Measurements from ENCODE around the gene PMF1. TPM values are rescaled to one million over a fixed set of nuclear protein-coding genes. Genes with fewer than 3 reads are reported as not detected.
A peak's percentile ranks its signal among the peaks of the same experiment; 100 is the strongest.
"Not testable (repeated sequence)": the region's sequence is repeated elsewhere in the genome, so short reads cannot be mapped to it uniquely, and the experiment has no call there.

Gene PMF1
- total RNA-seq, 1 donor from 2014 or later: 62.0 TPM

DNA sequence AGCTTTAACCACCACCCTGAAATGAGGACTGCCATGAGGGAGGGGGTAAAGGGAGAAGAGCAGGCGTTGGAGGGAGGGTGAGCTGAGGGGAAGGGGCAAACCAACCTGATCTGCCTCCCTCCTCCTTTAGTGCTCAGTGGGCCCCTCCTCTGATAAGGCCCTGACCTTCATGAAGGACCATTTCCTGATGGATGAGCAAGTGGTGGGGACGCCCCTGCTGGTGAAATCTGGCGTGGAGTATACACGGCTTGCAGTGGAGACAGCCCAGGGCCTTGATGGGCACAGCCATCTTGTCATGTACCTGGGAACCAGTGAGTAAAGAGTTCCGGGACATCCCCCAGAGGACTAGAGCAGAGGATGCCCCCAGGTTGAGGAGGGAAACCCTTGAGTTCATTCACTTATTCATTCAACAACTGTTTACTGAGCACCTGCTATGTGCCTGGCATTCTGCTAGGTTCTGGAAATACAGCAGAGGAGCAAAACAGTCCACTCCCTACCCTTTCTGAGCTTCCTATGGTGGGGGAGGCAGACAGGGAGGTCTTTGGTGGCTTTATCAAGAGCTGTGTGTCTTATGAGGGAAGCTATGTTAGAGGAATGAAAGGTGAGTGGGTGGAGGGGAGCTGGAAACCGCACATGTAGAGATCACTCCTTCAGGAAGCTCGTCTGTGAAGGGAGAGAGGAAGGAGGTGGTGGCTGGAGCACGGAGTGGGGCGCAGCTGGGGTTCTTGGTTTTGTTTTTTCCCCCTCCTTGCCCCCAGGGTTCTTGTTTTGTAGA lies 39.9 kb upstream of the PMF1 start:
- H3K9me3 Mint-ChIP-seq: no peaks in the 10 kb centered on the region
- H3K4me1 Mint-ChIP-seq (ENCODE audit: unreplicated experiment): peaks cover 16% of the 10 kb centered on the region
- no peak for DNase-seq (ENCODE audit: extremely low spot score, unreplicated experiment)
- peaks cover 3% of the 10 kb centered on the region for H3K36me3 Mint-ChIP-seq
- no peaks in the 10 kb centered on the region for H3K27me3 Mint-ChIP-seq
- TF ChIP-seq, protein P1, sequence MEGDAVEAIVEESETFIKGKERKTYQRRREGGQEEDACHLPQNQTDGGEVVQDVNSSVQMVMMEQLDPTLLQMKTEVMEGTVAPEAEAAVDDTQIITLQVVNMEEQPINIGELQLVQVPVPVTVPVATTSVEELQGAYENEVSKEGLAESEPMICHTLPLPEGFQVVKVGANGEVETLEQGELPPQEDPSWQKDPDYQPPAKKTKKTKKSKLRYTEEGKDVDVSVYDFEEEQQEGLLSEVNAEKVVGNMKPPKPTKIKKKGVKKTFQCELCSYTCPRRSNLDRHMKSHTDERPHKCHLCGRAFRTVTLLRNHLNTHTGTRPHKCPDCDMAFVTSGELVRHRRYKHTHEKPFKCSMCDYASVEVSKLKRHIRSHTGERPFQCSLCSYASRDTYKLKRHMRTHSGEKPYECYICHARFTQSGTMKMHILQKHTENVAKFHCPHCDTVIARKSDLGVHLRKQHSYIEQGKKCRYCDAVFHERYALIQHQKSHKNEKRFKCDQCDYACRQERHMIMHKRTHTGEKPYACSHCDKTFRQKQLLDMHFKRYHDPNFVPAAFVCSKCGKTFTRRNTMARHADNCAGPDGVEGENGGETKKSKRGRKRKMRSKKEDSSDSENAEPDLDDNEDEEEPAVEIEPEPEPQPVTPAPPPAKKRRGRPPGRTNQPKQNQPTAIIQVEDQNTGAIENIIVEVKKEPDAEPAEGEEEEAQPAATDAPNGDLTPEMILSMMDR (conservative IDR thresholded peaks at IDR 0.05): no peak
- no peak overlapping the region for H3K27ac Mint-ChIP-seq
- H3K4me3 Mint-ChIP-seq: no peak overlapping the region

DNA sequence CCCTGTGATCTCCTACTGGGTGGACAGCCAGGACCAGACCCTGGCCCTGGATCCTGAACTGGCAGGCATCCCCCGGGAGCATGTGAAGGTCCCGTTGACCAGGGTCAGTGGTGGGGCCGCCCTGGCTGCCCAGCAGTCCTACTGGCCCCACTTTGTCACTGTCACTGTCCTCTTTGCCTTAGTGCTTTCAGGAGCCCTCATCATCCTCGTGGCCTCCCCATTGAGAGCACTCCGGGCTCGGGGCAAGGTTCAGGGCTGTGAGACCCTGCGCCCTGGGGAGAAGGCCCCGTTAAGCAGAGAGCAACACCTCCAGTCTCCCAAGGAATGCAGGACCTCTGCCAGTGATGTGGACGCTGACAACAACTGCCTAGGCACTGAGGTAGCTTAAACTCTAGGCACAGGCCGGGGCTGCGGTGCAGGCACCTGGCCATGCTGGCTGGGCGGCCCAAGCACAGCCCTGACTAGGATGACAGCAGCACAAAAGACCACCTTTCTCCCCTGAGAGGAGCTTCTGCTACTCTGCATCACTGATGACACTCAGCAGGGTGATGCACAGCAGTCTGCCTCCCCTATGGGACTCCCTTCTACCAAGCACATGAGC lies 36.1 kb upstream of the PMF1 start:
- peaks cover 3% of the 10 kb centered on the region for H3K36me3 Mint-ChIP-seq
- H3K27me3 Mint-ChIP-seq: no peaks in the 10 kb centered on the region
- TF ChIP-seq, protein P1 (conservative IDR thresholded peaks at IDR 0.05): no peak
- no peak overlapping the region for H3K27ac Mint-ChIP-seq
- H3K4me1 Mint-ChIP-seq (ENCODE audit: unreplicated experiment): peaks cover 24% of the 10 kb centered on the region
- DNase-seq (ENCODE audit: extremely low spot score, unreplicated experiment): no peak
- H3K9me3 Mint-ChIP-seq: no peaks in the 10 kb centered on the region
- no peak overlapping the region for H3K4me3 Mint-ChIP-seq

DNA sequence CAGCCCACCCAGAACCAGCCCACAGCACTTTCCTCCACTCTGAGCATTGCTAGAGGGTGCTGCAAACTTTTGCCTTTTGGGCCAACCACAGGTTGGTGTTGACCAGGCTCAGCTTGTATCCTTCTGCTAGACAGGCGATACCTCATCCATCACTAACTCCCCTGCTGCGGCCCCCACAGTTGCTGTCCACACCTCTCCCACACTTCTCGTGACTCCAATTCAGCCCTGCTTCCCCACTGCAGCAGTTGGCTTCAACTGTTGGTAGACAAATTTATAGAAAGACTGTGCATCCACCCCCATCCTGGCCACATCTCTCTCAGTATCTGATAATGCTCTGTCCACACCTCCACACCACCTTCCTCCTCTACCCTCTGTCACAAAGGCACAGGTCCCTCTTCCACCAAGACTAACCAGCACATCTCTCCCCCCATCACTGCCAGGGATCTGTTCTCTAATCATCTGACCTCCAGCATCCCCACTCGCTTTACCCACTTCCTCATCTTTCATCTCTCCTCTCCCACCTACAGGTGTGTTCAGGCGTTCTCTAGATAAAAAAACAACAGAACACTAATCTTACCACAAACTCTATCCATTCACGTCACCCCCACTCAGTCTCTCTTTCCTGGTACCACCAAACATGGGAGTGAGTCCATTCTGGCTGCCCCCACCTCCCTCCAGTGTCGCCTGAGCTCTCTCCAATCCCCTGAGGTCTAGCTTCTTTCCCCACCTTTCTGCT lies 34.7 kb upstream of the PMF1 start:
- Mint-ChIP-seq H3K9me3 (no peaks in the 10 kb centered on the region), H3K36me3 (peaks cover 3% of the 10 kb centered on the region), H3K4me1 (ENCODE audit: unreplicated experiment) (peaks cover 29% of the 10 kb centered on the region), H3K27ac (peak overlapping the region; percentile 13), H3K27me3 (no peaks in the 10 kb centered on the region), H3K4me3 (peak overlapping the region; percentile 47)
- TF ChIP-seq, protein P1 (conservative IDR thresholded peaks at IDR 0.05): no peak
- no peak for DNase-seq (ENCODE audit: extremely low spot score, unreplicated experiment)

DNA sequence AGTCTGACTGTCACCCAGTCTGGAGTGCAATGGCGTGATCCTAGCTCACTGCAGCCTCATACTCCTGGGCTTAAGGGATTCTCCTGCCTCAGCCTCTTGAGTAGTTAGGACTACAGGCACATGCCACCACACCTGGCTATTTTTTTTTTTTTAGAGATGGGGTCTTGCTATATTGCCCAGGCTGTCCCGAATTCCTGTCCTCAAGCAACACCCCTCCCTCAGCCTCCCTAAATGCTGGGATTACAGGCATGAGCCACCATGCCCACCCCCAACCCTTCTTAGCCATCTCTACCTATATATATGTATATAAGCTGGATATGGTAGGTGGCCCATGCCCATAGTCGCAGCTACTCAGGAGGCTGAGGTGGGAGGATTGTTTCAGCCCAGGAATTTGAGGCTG lies 32.3 kb upstream of the PMF1 start:
- TF ChIP-seq, protein P1 (conservative IDR thresholded peaks at IDR 0.05): no peak
- Mint-ChIP-seq H3K4me3 (no peak overlapping the region), H3K27ac (no peak overlapping the region), H3K27me3 (no peaks in the 10 kb centered on the region), H3K4me1 (ENCODE audit: unreplicated experiment) (peaks cover 19% of the 10 kb centered on the region), H3K36me3 (no peaks in the 10 kb centered on the region), H3K9me3 (no peaks in the 10 kb centered on the region)
- no peak for DNase-seq (ENCODE audit: extremely low spot score, unreplicated experiment)

DNA sequence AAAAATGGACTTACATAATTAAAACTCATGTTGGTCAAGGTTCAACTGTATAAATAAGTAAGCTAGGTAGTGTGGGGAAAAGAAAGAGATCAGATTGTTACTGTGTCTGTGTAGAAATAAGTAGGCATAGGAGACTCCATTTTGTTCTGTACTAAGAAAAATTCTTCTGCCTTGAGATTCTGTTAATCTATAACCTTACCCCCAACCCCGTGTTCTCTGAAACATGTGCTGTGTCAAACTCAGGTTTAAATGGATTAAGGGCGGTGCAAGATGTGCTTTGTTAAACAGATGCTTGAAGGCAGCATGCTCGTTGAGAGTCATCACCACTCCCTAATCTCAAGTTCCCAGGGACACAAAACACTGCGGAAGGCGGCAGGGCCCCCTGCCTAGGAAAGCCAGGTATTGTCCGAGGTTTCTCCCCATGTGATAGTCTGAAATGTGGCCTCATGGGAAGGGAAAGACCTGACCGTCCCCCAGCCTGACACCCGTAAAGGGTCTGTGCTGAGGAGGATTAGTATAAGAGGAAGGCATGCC lies 31.3 kb upstream of the PMF1 start:
- DNase-seq (ENCODE audit: extremely low spot score, unreplicated experiment); H3K36me3 Mint-ChIP-seq; H3K9me3 Mint-ChIP-seq; H3K27me3 Mint-ChIP-seq: not testable (repeated sequence)
- H3K4me1 Mint-ChIP-seq (ENCODE audit: unreplicated experiment): peaks cover 19% of the 10 kb centered on the region
- peak overlapping the region; percentile 94 for H3K27ac Mint-ChIP-seq
- peak overlapping the region; percentile 66 for H3K4me3 Mint-ChIP-seq

DNA sequence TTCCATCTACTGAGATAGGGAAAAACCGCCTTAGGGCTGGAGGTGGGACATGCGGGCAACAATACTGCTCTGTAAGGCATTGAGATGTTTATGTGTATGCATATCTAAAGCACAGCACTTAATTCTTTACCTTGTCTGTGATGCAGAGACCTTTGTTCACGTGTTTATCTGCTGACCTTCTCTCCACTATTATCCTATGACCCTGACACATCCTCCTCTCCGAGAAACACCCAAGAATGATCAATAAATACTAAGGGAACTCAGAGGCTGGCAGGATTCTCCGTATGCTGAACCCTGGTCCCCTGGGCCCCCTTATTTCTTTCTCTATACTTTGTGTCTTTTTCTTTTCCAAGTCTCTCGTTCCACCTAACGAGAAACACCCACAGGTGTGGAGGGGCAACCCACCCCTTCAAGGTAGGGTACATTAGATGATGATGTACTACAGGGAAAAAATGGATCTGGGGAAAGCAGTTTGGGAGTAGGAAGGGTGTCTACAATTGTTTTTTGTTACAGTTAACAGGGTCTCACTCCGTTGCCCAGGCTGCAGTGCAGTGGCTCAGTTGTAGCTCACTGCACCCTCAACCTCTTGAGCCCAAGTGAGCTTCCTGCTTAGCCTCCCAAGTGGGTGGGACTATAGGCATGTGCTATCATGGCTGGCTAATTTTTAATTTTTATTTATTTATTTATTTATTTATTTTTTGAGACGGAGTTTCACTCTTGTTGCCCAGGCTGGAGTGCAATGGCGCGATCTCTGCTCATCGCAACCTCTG lies 30.6 kb upstream of the PMF1 start:
- not testable (repeated sequence) for H3K27me3 Mint-ChIP-seq; H3K36me3 Mint-ChIP-seq; DNase-seq (ENCODE audit: extremely low spot score, unreplicated experiment); H3K9me3 Mint-ChIP-seq
- H3K4me3 Mint-ChIP-seq: peak overlapping the region; percentile 66
- peak overlapping the region; percentile 94 for H3K27ac Mint-ChIP-seq
- H3K4me1 Mint-ChIP-seq (ENCODE audit: unreplicated experiment): peaks cover 19% of the 10 kb centered on the region

DNA sequence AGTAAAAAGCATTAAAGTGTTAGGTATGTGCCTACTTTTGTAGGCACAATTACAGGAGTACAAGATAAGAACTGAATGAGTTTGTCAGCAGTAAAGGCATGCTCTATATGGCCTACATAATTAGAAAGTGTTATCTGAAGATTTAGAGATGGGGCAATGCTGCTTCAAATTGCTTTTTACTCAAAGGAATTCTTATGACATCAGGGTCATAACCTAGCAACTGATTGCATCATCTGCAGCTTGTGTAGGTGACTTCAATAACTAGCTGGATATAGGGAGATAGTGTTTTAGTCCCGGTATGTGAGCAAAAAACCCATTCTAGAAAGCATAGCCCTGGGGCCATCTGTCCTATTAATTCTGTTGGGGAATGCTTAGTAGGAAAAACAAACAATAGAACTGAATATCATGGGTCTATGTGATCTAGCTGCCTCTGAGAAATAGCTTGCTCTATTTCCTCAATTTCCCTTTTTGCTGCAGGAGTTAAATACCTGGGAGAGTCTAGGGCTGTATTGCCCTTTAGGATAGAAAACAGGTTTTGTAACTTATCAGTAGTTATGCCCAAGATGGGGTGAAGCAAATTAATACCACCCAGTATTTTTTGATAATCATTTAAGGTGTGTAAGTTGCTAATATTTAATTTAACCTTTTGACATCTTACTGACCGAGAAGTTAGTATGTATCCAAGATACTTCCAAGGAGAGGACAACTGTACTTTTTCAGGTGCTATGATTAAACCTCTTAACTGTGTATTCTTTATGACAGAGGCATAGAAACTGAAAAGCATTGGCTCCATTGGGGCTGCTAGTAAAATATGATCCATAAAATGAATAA lies 26.2 kb upstream of the PMF1 start:
- not testable (repeated sequence) for H3K27ac Mint-ChIP-seq; H3K9me3 Mint-ChIP-seq; H3K27me3 Mint-ChIP-seq; H3K36me3 Mint-ChIP-seq; H3K4me3 Mint-ChIP-seq; H3K4me1 Mint-ChIP-seq (ENCODE audit: unreplicated experiment); DNase-seq (ENCODE audit: extremely low spot score, unreplicated experiment)

DNA sequence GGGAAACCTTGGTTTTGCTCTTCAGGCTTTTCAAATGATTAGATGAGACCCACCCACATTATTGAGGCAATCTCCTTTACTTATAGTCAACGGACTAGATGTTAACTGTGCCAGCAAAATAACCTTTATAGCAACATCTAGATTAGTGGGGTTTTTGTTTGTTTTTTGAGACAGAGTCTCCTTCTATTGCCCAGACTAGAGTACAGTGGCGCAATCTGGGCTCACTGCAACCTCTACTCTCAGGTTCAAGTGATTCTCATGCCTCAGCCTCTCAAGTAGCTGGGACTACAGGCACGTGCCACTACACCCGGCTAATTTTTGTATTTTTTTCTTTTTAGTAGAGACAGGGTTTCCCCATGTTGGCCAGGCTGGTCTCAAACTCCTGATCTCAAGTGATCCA lies 22.5 kb upstream of the PMF1 start:
- DNase-seq (ENCODE audit: extremely low spot score, unreplicated experiment): not testable (repeated sequence)

More for the DNA sequence above, 22.5 kb upstream of the PMF1 start:
- peaks cover 12% of the 10 kb centered on the region for H3K4me1 Mint-ChIP-seq (ENCODE audit: unreplicated experiment)
- H3K27ac Mint-ChIP-seq, H3K27me3 Mint-ChIP-seq, H3K36me3 Mint-ChIP-seq, H3K9me3 Mint-ChIP-seq, H3K4me3 Mint-ChIP-seq: not testable (repeated sequence)

All from type B pancreatic cell (in vitro differentiated cells).